WTC11 (cell line): ENCODE results near the gene SLC25A27.

Source experiments
- ELF4 ChIP-seq: sonication (generic); formaldehyde crosslinking; IDR thresholded peaks from 2 replicates; pipeline ENCODE4 v1.8.1; 2022; ENCODE audit warnings: low read depth, mild to moderate bottlenecking, moderate library complexity, missing genetic modification reagents
- ESRRA ChIP-seq: sonication (generic); formaldehyde crosslinking; IDR thresholded peaks from 2 replicates; pipeline ENCODE4 v1.8.1; 2022; ENCODE audit warnings: mild to moderate bottlenecking, missing genetic modification reagents, borderline replicate concordance
- GRHL2 ChIP-seq: fragments of 250-450 bp; sonication (Bioruptor Pico); IDR thresholded peaks from 2 replicates; pipeline ENCODE4 v1.8.0; 2022; ENCODE audit warnings: mild to moderate bottlenecking, moderate library complexity; ENCODE audit not compliant: insufficient replicate concordance, severe bottlenecking
- KAT7 ChIP-seq: sonication (generic); formaldehyde crosslinking; IDR thresholded peaks from 2 replicates; pipeline ENCODE4 v1.8.1; 2023; ENCODE audit warnings: missing genetic modification reagents, mild to moderate bottlenecking, borderline replicate concordance
- SMAD3 ChIP-seq: sonication (generic); formaldehyde crosslinking; IDR thresholded peaks from 2 replicates; pipeline ENCODE4 v1.8.0; 2022; ENCODE audit warnings: missing genetic modification reagents, mild to moderate bottlenecking, borderline replicate concordance
- TCF7 ChIP-seq: sonication (generic); formaldehyde crosslinking; IDR thresholded peaks from 2 replicates; pipeline ENCODE4 v1.8.0; 2022; ENCODE audit warnings: mild to moderate bottlenecking, low read depth, missing genetic modification reagents, moderate library complexity
- TF ChIP-seq, protein P1 (sequence below): sonication (generic); formaldehyde crosslinking; IDR thresholded peaks from 2 replicates; pipeline ENCODE4 v1.8.1; 2023; ENCODE audit warnings: mild to moderate bottlenecking, missing genetic modification reagents, moderate library complexity
- TF ChIP-seq, protein P2 (sequence below): fragments of 200-600 bp; IDR thresholded peaks from 2 replicates; pipeline ENCODE4 v1.8.0; 2022; ENCODE audit warnings: antibody characterized with exemption
- TF ChIP-seq, protein P3 (sequence below): sonication (generic); formaldehyde crosslinking; conservative IDR thresholded peaks from 2 replicates; pipeline ENCODE4 v1.8.1; 2023; ENCODE audit warnings: mild to moderate bottlenecking, low read depth, missing genetic modification reagents, moderate library complexity
- TF ChIP-seq, protein P4 (sequence below): sonication (generic); formaldehyde crosslinking; IDR thresholded peaks from 2 replicates; pipeline ENCODE4 v1.8.0; 2022; ENCODE audit warnings: mild to moderate bottlenecking, missing genetic modification reagents
- TF ChIP-seq, protein P5 (sequence below): sonication (generic); formaldehyde crosslinking; IDR thresholded peaks from 2 replicates; pipeline ENCODE4 v1.8.0; 2022; ENCODE audit warnings: mild to moderate bottlenecking, missing genetic modification reagents
- TF ChIP-seq, protein P6 (sequence below): sonication (generic); formaldehyde crosslinking; IDR thresholded peaks from 2 replicates; pipeline ENCODE4 v1.8.0; 2022; ENCODE audit warnings: mild to moderate bottlenecking, missing genetic modification reagents

DNA sequence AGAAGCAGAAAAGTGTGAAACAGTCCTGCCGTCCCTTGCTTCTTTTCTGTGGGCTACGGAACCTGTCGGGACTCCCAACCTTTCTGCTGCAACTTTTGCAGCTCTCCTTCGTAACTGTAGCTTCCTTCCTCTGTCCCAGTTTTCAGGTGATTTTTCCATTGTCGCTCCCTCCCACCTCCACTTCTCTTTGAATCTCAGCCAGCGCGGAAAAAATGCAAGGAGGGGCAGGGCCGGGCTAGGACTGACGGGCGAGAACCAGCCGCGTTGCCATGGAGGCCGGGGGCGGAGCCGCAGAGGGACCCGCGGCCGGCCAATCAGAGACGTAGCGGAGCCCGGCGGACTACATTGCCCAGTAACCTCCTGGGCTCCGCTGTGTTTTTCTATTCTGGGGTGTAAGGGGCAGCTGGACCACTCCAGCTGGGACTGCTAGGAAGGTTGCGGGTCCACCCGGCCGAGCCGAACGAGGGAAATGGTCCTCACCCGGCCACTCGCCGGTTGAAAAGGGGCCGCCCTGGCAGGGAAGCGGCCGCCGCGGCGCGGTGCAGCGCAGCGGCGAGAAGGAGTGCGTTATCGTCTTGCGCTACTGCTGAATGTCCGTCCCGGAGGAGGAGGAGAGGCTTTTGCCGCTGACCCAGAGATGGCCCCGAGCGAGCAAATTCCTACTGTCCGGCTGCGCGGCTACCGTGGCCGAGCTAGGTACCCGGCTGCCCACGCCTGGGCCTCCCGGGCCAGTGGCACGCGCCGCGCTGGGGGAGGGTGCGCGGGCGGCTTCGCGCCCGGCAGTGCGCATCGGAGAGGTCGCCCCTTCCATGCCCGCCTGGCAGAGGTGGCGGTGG lies at the start of gene SLC25A27, which contains the start of gene CYP39A1:
- TF ChIP-seq, protein P1, sequence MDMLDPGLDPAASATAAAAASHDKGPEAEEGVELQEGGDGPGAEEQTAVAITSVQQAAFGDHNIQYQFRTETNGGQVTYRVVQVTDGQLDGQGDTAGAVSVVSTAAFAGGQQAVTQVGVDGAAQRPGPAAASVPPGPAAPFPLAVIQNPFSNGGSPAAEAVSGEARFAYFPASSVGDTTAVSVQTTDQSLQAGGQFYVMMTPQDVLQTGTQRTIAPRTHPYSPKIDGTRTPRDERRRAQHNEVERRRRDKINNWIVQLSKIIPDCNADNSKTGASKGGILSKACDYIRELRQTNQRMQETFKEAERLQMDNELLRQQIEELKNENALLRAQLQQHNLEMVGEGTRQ (CRISPR knock-in tag) = no peak
- TF ChIP-seq ELF4 (CRISPR knock-in tag) (no peak), SMAD3 (CRISPR knock-in tag) (no peak), ESRRA (CRISPR knock-in tag) (no peak), KAT7 (CRISPR knock-in tag) (no peak), TCF7 (CRISPR knock-in tag) (no peak), GRHL2 (no peak)
- TF ChIP-seq, protein P2, sequence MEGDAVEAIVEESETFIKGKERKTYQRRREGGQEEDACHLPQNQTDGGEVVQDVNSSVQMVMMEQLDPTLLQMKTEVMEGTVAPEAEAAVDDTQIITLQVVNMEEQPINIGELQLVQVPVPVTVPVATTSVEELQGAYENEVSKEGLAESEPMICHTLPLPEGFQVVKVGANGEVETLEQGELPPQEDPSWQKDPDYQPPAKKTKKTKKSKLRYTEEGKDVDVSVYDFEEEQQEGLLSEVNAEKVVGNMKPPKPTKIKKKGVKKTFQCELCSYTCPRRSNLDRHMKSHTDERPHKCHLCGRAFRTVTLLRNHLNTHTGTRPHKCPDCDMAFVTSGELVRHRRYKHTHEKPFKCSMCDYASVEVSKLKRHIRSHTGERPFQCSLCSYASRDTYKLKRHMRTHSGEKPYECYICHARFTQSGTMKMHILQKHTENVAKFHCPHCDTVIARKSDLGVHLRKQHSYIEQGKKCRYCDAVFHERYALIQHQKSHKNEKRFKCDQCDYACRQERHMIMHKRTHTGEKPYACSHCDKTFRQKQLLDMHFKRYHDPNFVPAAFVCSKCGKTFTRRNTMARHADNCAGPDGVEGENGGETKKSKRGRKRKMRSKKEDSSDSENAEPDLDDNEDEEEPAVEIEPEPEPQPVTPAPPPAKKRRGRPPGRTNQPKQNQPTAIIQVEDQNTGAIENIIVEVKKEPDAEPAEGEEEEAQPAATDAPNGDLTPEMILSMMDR = no peak
- TF ChIP-seq, protein P3, sequence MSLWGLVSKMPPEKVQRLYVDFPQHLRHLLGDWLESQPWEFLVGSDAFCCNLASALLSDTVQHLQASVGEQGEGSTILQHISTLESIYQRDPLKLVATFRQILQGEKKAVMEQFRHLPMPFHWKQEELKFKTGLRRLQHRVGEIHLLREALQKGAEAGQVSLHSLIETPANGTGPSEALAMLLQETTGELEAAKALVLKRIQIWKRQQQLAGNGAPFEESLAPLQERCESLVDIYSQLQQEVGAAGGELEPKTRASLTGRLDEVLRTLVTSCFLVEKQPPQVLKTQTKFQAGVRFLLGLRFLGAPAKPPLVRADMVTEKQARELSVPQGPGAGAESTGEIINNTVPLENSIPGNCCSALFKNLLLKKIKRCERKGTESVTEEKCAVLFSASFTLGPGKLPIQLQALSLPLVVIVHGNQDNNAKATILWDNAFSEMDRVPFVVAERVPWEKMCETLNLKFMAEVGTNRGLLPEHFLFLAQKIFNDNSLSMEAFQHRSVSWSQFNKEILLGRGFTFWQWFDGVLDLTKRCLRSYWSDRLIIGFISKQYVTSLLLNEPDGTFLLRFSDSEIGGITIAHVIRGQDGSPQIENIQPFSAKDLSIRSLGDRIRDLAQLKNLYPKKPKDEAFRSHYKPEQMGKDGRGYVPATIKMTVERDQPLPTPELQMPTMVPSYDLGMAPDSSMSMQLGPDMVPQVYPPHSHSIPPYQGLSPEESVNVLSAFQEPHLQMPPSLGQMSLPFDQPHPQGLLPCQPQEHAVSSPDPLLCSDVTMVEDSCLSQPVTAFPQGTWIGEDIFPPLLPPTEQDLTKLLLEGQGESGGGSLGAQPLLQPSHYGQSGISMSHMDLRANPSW (CRISPR knock-in tag) = no peak
- TF ChIP-seq, protein P4, sequence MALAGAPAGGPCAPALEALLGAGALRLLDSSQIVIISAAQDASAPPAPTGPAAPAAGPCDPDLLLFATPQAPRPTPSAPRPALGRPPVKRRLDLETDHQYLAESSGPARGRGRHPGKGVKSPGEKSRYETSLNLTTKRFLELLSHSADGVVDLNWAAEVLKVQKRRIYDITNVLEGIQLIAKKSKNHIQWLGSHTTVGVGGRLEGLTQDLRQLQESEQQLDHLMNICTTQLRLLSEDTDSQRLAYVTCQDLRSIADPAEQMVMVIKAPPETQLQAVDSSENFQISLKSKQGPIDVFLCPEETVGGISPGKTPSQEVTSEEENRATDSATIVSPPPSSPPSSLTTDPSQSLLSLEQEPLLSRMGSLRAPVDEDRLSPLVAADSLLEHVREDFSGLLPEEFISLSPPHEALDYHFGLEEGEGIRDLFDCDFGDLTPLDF (CRISPR knock-in tag) = no peak
- TF ChIP-seq, protein P5, sequence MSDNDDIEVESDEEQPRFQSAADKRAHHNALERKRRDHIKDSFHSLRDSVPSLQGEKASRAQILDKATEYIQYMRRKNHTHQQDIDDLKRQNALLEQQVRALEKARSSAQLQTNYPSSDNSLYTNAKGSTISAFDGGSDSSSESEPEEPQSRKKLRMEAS (CRISPR knock-in tag) = peak; percentile 60; the same call in 1 of the 2 replicates
- TF ChIP-seq, protein P6, sequence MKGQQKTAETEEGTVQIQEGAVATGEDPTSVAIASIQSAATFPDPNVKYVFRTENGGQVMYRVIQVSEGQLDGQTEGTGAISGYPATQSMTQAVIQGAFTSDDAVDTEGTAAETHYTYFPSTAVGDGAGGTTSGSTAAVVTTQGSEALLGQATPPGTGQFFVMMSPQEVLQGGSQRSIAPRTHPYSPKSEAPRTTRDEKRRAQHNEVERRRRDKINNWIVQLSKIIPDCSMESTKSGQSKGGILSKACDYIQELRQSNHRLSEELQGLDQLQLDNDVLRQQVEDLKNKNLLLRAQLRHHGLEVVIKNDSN (CRISPR knock-in tag) = no peak
